HUDEP-2 (cell line): ENCODE data around the gene CTSW.

Source experiments
- DNase-seq, 76 experiments: peaks; one replicate each; lab custom pipeline; 2025; ENCODE audit not compliant: unreplicated experiment in 76 of 76; lab: John Stamatoyannopoulos, UW

The CTSW gene

GRCh38 chr11:65920372-65920802 is 40.8 kb downstream of the CTSW start:
- DNase-seq, result peak in 17 of 76 experiments; percentile 6 to 46 (median 14)

GRCh38 chr11:65921033-65921555 is 41.5 kb downstream of the CTSW start:
- peak in 1 of 76 experiments; percentile 21 for DNase-seq

- DNase-seq, result no peak
Measured at GRCh38 chr11:65921876-65922275, 42.2 kb downstream of the CTSW start.

- no peak for DNase-seq
Measured at GRCh38 chr11:65922565-65922964, 42.9 kb downstream of the CTSW start.

GRCh38 chr11:65925397-65925796 is 45.8 kb downstream of the CTSW start:
- DNase-seq, result no peak

- peak in 33 of 76 experiments; percentile 9 to 76 (median 37) for DNase-seq
Measured at GRCh38 chr11:65927904-65928397, 48.3 kb downstream of the CTSW start.

GRCh38 chr11:65928667-65929066 is 49.0 kb downstream of the CTSW start:
- peak in 3 of 76 experiments; percentile 7 to 25 (median 14) for DNase-seq

GRCh38 chr11:65931773-65932557 is 52.3 kb downstream of the CTSW start:
- no peak for DNase-seq

- DNase-seq, result peak in 11 of 76 experiments; percentile 5 to 26 (median 11)
Measured at GRCh38 chr11:65932558-65932919, 52.9 kb downstream of the CTSW start.
